HL-60 (cell line): Measurements from ENCODE around the gene ZNF319.

ENCODE experiments used
- POLR2AphosphoS5 ChIP-seq: IDR thresholded peaks from 2 replicates; pipeline ENCODE4 v1.6.1; 2012; ENCODE audit warnings: low read depth
- SPI1 ChIP-seq: IDR thresholded peaks from 2 replicates; pipeline ENCODE4 v1.6.1; 2012; ENCODE audit warnings: low read depth, mild to moderate bottlenecking, borderline replicate concordance
- TF ChIP-seq, protein P1 (sequence below): IDR thresholded peaks from one replicate; pipeline ENCODE4 v1.5.1; 2011; ENCODE audit warnings: low read length, control low read depth, inconsistent platforms; ENCODE audit not compliant: insufficient read depth
- TF ChIP-seq, protein P2 (sequence below): IDR thresholded peaks from 2 replicates; pipeline ENCODE4 v1.6.1; 2012; ENCODE audit warnings: low read depth; ENCODE audit not compliant: insufficient replicate concordance

- TF ChIP-seq, protein P1, sequence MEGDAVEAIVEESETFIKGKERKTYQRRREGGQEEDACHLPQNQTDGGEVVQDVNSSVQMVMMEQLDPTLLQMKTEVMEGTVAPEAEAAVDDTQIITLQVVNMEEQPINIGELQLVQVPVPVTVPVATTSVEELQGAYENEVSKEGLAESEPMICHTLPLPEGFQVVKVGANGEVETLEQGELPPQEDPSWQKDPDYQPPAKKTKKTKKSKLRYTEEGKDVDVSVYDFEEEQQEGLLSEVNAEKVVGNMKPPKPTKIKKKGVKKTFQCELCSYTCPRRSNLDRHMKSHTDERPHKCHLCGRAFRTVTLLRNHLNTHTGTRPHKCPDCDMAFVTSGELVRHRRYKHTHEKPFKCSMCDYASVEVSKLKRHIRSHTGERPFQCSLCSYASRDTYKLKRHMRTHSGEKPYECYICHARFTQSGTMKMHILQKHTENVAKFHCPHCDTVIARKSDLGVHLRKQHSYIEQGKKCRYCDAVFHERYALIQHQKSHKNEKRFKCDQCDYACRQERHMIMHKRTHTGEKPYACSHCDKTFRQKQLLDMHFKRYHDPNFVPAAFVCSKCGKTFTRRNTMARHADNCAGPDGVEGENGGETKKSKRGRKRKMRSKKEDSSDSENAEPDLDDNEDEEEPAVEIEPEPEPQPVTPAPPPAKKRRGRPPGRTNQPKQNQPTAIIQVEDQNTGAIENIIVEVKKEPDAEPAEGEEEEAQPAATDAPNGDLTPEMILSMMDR = no peak
- no peak for TF ChIP-seq POLR2AphosphoS5
- TF ChIP-seq, protein P2, sequence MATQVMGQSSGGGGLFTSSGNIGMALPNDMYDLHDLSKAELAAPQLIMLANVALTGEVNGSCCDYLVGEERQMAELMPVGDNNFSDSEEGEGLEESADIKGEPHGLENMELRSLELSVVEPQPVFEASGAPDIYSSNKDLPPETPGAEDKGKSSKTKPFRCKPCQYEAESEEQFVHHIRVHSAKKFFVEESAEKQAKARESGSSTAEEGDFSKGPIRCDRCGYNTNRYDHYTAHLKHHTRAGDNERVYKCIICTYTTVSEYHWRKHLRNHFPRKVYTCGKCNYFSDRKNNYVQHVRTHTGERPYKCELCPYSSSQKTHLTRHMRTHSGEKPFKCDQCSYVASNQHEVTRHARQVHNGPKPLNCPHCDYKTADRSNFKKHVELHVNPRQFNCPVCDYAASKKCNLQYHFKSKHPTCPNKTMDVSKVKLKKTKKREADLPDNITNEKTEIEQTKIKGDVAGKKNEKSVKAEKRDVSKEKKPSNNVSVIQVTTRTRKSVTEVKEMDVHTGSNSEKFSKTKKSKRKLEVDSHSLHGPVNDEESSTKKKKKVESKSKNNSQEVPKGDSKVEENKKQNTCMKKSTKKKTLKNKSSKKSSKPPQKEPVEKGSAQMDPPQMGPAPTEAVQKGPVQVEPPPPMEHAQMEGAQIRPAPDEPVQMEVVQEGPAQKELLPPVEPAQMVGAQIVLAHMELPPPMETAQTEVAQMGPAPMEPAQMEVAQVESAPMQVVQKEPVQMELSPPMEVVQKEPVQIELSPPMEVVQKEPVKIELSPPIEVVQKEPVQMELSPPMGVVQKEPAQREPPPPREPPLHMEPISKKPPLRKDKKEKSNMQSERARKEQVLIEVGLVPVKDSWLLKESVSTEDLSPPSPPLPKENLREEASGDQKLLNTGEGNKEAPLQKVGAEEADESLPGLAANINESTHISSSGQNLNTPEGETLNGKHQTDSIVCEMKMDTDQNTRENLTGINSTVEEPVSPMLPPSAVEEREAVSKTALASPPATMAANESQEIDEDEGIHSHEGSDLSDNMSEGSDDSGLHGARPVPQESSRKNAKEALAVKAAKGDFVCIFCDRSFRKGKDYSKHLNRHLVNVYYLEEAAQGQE = no peak
- no peak for TF ChIP-seq SPI1
Measured at GRCh38 chr16:57997176-57997527, 3.3 kb downstream of the ZNF319 start.
